ENCODE results near the gene PCYOX1L.

PCYOX1L gene, protein sequence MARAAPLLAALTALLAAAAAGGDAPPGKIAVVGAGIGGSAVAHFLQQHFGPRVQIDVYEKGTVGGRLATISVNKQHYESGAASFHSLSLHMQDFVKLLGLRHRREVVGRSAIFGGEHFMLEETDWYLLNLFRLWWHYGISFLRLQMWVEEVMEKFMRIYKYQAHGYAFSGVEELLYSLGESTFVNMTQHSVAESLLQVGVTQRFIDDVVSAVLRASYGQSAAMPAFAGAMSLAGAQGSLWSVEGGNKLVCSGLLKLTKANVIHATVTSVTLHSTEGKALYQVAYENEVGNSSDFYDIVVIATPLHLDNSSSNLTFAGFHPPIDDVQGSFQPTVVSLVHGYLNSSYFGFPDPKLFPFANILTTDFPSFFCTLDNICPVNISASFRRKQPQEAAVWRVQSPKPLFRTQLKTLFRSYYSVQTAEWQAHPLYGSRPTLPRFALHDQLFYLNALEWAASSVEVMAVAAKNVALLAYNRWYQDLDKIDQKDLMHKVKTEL

DNA sequence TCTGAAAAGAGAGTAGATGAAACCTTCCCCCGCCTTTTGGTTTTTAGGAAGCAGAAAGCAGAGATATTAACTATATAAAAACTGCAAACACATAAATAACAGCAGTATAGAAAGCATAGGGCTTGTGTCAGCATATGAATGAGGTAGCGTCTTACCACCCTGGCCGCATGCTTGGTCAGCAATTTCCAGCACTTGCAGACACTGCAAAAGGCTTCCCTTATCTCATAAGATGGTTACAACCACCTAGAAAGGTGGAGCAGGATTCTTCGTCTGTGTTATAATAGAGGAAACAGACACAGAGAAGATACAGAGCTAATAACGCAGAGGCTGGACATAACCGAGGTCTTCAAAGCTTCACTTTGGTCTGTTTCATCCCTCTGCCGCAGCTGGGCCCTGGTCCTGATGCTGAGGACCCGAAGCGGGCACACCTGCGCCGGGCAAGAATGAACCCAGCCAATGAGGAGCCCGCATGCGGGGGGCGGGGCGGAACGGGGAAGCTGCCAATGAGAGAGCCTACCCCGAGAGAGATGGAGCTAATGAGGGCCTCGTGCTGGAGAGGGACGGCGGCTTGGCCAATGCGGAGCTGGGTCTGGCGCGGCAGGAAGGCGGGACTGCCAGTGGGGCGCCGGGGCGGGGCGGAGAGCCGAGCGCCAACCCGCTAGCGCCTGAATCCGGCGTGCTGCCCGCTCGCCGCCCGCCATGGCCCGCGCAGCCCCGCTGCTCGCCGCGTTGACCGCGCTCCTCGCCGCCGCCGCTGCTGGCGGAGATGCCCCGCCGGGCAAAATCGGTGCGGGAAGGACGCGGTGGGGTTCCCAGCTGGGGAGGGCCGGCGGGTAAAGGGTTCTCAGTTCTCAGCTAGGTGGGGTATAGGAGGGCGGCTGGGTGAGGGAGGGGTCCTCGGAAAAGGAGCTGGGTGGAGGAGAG is at the start of gene PCYOX1L:
Gene PCYOX1L (plus strand): TSS at position 677 of the 924 bp plus-strand sequence. CDS start 23 bp downstream, at position 700.
- in situ Hi-C loops (cut with HindIII; ENCODE audit: low sequenced_read_pairs), result loop anchor here (10.0 kb wide), 1 partner anchor 187 kb away; no protein-coding TSS in a partner anchor

DNA sequence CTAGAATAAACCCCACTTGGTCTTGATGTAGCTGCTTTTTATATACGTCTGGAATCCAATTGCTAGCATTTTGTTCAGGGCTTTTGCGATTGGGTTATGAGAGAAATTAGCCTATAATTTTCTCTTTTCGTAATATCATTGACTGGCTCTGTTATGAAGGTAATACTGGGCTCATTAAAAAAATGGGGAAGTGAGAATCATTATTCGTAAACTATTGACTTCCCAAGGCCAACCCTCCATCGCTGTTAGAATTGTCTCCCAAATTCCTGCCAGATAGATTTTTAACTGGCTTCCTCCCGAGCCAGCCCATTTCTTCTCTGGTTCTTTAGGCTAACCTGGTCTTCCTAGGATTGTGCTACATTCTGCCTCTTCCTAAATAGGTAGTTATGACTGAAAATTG is 48.5 kb upstream of the PCYOX1L start:
- in situ Hi-C loops (cut with HindIII; ENCODE audit: low sequenced_read_pairs), result no loop called here

DNA sequence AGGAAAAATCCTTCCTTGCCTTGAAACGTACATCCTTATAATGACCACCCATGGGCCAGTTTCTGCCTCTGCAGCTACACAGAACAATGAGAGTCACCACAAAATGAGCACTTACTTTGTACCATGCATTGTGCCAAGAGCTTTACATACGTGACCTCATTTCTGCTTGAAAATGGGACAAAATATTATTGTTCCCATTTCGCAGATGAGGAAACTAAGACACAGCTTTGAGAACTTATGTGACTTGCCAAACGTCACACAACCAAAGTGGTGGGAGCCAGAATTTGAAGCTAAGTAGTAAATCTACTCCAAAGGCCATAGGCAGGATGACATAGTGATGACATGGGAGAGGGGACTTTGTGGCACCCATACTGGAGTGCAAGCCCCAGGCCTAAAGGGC is 47.4 kb upstream of the PCYOX1L start:
- in situ Hi-C loops (cut with HindIII; ENCODE audit: low sequenced_read_pairs), result no loop called here

DNA sequence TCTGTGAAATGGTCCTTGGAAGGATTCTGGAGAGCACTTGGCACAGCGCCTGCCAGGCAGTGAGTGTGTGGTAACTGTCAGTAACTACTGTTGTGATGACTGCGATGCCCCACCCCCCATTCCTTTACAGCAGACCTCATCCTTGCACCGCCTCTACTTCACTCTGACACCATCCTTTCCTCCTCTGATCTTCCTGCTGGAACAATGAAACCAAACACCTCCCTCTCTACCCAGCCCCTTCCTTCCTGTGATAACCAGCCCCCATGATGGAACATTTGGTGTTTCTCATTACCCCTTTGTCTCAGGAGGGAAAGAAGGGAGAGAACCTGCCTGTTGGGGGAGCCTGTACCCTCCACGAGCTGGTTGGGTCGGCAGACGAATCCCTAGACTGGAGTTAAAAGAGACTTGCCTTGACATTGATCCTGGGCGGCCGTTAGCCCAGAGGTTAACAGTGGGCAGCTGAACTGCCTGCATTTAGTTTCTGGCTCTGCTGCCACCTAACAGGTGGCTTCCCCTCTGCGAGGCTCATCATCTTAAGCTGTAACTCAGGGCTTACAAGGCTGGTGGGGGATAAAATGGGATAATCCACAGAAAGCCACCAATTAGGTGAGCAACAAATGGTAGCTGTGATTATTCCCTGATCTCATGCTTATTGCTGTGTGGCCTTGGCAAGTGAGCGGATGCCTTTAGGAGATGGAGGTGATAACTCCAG is 46.7 kb upstream of the PCYOX1L start:
- in situ Hi-C loops (cut with HindIII; ENCODE audit: low sequenced_read_pairs), result no loop called here

DNA sequence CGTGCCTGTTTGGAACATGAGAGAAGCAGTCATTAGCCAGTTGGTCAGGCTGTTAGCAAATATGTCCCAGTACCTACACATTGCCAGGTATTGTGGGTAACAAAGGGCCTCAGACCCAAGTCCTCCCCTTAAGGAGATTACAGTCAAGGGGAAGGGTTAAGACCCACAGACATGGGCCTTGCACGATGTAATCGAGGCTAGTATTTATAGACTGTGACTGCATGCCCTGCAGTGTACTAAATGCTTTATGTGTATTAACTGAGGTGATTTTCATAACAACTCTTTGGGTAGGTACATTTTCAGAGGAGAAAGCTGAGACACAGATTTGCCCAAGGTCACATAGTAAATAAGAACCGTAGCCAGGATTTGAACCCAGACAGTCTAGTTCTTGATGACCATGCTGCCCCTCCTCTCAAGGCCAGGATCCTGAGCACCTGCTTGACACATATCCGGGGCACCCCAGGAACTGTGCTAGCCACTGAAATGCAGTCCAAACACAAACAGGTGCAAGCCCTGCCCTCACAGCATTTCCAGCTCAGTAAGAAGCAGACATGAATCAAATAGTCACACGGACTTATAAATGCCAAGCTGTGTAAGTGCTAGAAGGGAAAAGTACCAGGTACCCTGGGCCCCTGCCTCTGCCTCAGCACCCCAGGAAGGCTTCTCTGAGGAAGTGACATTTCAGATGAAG is 44.5 kb upstream of the PCYOX1L start:
- in situ Hi-C loops (cut with HindIII; ENCODE audit: low sequenced_read_pairs), result no loop called here

DNA sequence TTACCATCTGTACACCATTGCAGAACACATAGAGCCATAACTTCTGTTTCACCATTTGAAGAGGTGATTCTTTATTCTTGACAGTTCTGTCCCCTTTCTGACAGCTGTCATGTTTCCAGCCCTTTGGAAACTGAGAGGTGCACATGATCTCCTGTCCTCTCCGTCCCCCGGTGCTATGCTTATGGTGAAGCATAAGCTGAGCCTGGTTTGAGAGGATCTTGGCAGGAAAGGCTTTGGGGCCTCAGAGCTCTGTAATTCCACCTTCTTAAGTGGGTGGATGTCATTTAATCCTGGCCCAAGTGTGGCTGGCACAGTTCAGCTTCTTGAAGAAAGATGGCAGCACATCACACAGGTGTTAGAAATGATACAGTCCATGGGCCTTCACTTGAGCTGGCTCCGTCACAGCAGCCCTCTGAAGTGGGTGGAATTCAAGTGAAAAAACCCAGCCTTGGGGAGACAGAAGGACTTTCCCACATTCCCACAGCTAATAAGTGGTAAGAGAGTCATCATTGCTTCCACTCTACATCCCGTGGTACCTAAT is 43.2 kb upstream of the PCYOX1L start:
- in situ Hi-C loops (cut with HindIII; ENCODE audit: low sequenced_read_pairs), result no loop called here

DNA sequence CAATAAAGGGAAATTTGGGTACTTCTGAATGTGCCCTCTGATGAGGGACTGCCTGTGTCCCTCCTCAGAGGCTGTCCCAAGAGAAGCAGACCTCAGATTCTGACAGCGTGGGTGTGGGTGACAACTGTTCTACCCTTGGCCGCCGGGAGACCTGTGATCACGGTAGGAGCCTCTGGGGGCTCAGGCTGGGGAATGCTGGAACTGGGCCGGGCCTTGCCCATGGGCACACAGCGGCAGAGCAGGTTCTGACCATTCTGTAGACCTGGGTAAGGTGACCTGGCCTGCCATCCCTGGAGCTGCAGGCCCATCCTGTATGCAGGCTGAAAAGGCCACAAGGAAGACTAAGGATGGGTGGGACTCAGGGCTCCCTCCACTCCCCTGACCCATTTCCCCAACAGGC is 42.1 kb upstream of the PCYOX1L start:
- in situ Hi-C loops (cut with HindIII; ENCODE audit: low sequenced_read_pairs), result no loop called here

DNA sequence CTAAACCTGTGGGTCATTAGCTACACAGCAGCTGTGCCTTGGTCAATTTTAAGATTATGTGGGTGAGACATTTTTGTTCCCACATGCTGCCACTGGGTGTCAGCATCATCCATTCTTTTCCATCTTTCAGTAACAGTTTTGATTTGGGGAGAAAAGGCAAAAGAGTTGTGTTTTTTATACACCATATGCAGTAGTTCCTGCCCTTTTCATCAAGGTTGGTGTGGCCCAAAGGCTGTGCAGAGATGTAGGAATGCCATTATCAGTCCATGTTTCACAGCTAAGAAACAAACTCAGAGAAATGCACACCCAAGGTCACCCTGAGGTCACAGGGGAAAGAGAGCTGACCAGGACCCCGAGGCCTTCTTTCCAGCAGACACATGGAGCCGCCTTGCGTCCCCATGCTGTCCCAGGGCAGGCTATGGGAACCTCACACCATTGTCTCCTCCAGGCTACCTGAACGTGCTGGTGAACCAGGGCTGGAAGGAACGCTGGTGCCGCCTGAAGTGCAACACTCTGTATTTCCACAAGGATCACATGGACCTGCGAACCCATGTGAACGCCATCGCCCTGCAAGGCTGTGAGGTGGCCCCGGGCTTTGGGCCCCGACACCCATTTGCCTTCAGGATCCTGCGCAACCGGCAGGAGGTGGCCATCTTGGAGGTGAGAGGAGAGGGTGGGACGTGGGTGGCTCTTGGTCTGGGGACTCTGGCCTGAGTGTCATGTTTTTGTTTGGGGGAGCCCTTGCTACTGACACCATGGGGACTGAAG is 40.4 kb upstream of the PCYOX1L start:
- in situ Hi-C loops (cut with HindIII; ENCODE audit: low sequenced_read_pairs), result no loop called here

DNA sequence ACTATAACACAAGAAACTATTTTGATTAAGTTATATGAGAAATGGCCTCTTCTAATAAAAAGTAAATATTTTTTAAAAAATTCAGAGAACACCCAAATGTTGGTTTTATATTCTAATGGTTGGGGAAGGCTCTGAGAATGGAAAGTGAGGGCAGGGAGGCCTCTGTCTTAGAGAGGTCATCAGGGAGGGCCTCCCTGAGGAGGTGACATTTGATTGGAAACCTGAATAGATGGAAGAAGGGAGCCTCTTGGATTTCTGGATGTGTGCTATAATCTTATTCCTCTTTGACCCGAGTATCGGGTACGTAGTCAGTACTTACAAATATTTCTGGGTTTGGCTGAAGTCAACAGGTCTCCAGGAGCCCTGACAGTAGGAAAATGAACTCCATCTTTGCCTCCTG is 38.7 kb upstream of the PCYOX1L start:
- in situ Hi-C loops (cut with HindIII; ENCODE audit: low sequenced_read_pairs), result no loop called here

DNA sequence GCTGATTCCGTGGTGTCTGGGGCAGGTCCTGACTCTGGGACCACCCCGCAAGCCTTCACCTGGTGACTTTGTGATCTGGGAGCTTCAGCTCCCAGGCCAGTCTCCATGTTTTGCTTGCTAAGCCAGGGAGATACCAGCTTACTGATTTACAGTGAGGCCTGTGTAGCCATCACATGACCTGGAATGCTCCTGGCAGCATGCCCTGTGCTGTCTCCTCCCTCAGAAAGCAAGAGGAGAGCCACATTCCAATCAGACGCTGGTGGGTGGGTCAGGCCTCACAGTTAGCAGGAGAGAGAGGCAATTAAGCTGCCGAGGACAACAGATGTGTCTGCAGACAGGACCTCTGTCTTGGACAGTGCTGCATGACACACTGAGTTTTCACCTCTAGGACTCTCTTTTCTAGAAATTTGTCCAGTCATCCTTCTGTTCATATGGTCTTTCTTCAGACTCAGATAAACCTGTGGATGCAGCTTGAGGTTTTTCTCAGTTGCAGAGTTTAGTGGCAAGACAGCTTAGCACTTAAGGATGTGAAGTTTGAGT is 37.0 kb upstream of the PCYOX1L start:
- in situ Hi-C loops (cut with HindIII; ENCODE audit: low sequenced_read_pairs), result no loop called here

DNA sequence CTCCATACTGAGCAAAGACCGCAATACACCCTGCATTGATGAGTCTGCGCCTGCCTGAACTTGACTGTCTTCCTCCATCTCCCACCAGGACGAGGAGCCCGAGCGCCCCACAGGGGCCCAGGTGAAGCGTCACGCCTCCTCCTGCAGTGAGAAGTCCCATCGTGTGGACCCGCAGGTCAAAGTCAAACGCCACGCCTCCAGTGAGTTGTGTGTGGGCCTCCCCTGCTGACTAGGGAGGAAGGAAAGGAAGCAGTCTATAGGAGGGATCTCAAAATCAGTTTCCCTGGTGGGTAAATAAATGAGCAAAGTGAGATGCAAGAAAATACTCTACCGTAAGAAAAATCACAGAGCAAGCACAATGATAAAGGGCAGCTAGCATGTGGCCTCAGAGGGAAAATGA is 35.3 kb upstream of the PCYOX1L start:
- in situ Hi-C loops (cut with HindIII; ENCODE audit: low sequenced_read_pairs), result no loop called here

DNA sequence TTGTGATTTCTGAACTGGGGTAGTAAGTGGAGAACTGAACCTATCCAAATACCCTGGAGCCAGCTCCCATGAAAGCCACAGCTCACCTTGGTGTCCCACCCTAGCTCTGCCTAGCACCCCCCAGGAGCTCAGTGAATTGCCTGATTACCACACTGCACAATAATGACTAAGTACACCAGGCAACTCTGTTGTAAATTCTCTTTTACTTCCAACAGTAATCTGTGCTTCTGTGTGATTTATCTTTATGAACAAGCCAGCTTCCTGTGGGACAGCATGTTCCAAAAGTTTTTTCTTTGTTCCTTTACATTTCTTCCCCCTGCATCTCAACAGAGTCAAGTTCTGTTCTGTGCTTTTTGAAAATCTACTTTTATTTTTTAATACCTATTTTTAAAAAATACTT is 34.6 kb upstream of the PCYOX1L start:
- in situ Hi-C loops (cut with HindIII; ENCODE audit: low sequenced_read_pairs), result no loop called here

DNA sequence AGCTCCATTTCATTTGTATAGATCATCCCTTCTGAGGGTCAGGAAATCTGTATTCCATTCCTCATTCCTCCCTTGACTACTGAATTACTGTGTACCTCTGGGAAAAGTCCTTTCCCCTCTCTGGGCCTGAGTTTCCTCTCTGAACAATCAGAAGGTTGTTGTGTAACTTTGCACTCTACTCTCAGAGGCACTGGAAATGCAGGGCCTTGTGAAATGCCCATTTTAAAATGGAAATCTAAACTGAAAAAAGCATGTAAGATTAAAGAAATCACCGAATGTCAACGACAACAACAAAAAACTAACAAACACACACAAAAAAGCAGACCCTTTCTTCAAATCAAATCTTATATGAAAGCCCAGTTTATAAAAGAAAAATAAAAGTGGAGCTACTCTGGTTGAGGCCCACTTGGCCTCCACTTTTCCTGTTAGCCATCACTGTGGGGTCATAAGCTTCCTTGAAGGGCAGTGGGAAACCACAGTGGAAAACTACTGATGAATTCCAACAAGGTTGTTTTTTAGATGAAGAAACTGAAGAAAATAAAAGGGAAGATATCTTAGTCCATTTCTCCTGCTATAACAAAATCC is 34.1 kb upstream of the PCYOX1L start:
- in situ Hi-C loops (cut with HindIII; ENCODE audit: low sequenced_read_pairs), result no loop called here

DNA sequence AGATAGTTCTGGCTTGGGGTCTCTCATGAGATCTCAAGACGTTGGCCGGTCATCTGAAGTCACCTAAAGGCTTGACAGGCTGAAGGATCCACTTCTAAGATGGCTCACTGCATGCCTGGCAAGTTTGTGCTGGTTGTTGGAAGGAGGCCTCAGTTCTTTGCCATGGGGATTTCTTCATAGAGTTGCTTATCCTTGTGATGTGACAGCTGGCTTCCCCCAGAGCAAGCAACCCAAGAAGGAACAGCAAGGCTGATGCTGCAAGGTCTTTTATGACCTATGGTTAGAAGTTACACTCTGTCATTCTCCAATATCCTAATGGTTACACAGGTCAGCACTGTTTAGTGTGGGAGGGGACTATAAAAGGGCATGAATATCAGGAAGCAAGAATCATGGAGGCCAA is 33.2 kb upstream of the PCYOX1L start:
- in situ Hi-C loops (cut with HindIII; ENCODE audit: low sequenced_read_pairs), result no loop called here

DNA sequence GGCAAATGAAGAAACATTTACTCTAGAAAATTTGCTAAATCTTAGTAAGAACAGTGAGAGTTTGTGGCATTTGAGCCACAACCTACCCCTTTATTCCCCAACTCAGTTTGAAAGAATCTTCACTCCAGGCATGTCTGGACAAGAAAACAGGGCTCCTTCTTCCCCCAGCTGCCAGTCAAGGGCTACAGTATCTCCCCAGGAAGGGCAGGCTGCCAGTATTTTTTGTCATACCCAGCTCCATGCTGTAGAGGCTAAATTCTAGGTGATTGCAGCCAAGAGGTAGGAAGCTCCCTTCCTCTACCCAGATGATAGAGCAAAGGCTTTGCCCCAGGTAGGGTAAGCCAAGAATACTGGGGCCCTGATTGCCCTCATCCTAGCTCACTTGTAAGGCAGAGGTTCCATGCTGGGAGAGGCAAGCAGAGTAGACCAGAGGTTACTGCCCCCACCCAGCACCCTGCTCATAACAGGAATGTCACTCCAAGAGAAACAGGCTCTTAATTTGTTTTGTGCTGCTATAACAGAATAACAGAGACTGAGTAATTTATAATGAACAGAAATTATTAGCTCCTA is 32.6 kb upstream of the PCYOX1L start:
- in situ Hi-C loops (cut with HindIII; ENCODE audit: low sequenced_read_pairs), result no loop called here

DNA sequence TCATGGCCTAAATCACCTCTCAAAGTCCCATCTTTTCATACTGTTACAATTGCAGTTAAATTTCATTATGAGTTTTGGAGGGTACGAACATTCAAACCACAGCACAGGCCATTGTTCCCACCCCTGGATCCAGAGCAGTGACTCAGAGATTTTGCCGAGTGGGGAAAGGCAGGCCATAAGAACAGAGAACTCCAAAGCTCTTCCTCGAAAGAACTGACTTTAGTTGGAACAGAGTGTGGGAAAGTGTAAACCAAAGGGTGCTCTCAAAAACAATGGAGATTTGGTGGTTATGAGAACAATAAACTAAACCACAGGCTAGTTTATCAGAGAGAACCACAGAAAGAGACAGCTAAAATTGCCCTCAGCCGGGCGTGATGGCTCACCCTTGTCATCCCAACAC is 32.0 kb upstream of the PCYOX1L start:
- in situ Hi-C loops (cut with HindIII; ENCODE audit: low sequenced_read_pairs), result no loop called here

DNA sequence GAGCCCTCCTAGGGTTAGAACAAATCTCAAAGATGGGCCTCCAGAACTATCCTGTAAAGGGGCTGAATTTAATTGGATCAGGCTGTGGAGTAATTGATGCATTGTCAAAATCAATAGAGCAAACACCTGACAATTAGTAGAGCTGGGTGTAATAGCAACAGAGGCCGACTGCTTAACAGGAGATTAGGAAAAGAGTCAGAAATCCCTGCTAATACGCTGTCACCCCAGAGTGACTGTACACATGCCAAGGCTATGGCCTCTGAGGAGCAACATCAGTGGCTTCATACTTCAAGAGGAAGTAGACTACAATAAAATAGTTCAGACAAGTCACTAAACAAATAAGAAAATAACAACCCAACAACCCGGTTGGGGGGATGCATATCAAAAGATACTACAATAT is 31.2 kb upstream of the PCYOX1L start:
- in situ Hi-C loops (cut with HindIII; ENCODE audit: low sequenced_read_pairs), result no loop called here

DNA sequence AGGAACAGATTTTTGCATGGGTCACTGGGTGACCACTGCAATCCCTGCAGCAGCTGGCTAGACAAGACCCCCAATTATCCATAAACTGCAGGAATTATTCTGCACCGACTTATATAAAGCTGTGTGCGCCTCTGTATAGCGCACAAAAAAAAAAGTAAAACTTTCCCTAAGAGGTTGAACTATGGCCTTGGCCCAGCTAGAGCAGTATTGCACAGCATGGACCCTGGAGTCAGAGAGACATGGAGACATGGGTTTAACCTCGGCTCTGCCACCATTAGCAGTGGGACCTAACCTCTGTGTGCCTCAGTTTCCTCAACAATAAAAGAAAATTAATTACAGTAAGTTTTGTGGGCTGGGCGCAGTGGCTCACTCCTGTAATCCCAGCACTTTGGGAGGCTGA is 29.7 kb upstream of the PCYOX1L start:
- in situ Hi-C loops (cut with HindIII; ENCODE audit: low sequenced_read_pairs), result no loop called here
